HG03045 (cell line): ENCODE results near the gene MATN3.
"Not testable (repeated sequence)": the region's sequence is repeated elsewhere in the genome, so short reads cannot be mapped to it uniquely, and the experiment has no call there.

ENCODE experiments used
- ATAC-seq: cut with Tn5 transposase; IDR thresholded peaks from one replicate; pipeline ENCODE4 v1.9.1; 2021; ENCODE audit warnings: mild to moderate bottlenecking, moderate library complexity; ENCODE audit not compliant: unreplicated experiment

The MATN3 gene

DNA sequence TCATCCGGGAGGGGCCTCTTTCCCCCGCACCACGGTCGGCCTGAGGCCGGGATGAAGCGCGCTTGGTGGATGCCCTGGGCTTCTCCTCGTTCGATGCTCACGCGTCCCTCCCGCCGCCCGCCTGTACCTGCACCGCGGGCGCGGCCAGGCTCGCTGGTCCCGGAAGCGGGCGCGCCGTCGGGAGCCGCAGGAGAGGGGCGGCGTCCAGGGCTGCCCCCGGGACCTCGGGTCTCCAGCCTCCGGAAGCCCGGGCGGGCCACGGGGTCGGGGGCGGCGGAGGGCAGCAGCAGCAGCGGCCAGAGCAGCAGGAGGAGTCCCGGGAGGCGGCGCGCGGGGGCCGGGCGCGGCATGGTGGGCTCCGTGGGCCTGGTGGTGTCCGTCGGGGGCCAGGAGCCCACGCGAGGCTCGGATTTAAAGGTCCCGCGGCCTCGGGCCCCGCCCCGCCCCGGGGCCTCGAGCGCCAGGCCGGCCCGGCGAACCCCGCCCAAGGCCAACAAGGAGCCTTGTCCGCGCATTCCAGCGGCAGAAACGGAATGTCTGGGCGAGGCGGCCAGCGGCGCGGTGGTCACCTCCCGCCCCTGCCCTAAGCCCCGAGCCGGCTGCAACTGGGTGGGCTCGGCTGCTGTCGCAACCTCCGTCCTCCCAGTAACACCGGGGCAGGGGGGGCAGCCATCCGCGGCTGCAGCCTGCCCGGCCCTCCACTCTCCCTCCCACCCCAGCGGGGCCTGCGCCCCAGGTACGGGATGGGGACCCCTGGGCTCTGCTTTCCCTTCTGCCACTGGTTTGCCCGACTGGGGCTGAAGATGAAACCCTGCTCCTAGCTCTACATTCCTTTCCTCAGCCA lies at the start of gene MATN3:
Gene MATN3 (minus strand): TSS at position 387 of the 844 bp plus-strand sequence. CDS start 37 bp downstream, at position 350.
- no peak for ATAC-seq

DNA sequence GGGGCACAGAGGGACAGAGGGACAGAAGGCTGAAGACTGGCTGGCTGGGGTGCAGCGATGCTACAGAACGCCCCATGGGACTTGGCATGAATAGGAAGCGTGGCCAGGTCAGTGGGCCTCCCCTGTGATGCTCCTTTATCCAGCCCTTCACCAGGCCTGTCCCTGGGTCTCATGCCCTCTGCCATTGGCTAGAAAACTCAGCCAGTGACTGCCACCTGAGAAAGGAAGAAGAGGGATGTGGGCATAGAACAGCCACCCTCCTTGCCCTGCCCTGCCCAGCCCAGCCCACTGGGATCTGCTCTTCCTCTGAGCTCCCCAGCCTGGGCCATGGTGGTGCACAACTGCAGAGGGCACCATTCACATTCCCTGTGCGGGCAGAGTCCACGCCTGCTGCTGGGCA lies 49.5 kb upstream of the MATN3 start:
- ATAC-seq, result no peak

- no peak for ATAC-seq
Observed at GRCh38 chr2:20061476-20061875, 49.0 kb upstream of the MATN3 start.

DNA sequence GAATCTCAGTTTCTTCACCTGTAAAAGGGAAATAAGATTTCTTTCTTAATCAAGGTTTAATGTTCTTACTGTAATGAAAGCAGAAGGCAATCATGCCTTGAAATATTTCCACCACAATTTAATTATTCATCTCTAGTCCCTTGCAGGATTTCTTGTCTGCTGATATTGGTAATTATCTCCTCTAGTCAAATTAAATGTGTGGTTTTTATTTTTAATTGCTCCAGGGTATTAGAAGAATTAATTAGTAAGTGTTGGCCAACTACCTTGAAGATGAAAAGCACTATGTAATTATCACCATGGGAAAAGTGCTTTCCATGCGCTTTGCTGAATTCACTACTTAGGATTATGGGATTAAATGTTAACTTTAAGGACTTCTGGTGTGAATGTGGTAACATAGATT lies 47.6 kb upstream of the MATN3 start:
- ATAC-seq, result no peak

- no peak for ATAC-seq
Observed at GRCh38 chr2:20057268-20057667, 44.8 kb upstream of the MATN3 start.

- ATAC-seq, result no peak
Observed at GRCh38 chr2:20054931-20055330, 42.5 kb upstream of the MATN3 start.

- ATAC-seq, result no peak
Observed at GRCh38 chr2:20054119-20054518, 41.7 kb upstream of the MATN3 start.

DNA sequence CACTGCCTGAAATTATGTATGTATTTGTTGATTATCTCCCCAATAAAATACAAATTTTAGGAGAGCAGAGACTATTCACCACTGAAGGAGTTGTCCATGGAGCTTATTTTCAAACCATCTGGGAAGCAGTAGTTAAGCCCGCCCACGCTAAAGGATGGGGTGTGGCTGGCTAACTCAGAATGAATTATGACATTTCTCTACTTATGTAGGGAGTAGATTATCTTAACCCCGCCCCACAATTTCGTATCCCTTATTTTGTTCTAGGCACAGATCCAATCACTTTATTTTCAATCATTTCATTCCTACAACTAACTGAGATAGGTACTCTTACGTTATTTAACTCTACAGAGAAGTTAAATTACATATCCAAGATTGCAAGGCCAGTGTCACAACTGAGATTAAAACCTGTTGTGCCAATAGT lies 40.4 kb upstream of the MATN3 start:
- no peak for ATAC-seq

GRCh38 chr2:20052229-20052851 lies 39.9 kb upstream of the MATN3 start:
- no peak for ATAC-seq

- peak; percentile 97 for ATAC-seq
Observed at GRCh38 chr2:20051532-20052228, 39.2 kb upstream of the MATN3 start, which contains the start of gene LAPTM4A. Gene LAPTM4A (minus strand): TSS chr2:20051628. CDS start chr2:20051520, 108 bp downstream.

DNA sequence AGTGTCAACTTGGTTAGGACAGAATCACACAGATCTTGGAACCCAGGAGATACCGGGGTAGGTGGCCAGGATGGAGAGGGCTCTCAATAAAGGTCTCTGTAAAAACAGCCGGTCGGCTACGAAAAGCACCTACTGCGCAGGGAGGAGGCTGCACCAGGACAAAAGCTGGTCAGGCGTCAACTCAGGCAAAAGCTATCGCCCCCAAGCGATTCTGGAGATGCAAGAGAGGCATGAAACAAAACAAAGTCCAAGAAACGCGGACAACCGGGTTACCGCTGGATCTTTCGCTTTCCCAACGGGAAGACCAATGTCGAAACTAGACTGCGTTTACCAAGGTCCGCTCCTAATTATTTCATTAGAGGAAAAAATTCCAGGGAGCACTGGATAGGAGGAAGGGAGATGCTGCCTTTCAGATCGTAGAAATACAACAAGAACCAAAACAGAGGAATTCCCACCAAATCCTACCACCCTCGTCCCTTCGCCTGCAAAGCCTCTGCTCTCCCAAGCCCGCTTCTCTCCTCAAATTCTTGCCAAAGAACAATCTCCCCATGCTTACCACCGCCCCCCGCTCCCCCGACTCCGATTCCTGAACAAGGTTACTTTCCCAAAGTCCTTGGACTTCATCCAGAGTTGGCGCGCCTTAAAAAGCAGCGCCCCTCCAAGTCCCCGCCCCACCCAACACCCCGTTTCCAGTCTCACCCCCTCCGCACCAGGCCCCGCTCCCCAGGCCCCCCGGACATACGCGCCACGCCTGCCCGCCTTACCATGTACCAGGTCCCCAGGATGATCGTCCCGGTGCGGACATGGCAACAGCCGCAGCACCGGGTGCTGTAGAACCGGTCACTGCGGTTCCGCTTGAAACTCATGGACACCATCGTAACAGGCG lies 38.4 kb upstream of the MATN3 start:
- peak; percentile 26 for ATAC-seq

- no peak for ATAC-seq
Observed at GRCh38 chr2:20050104-20050645, 37.7 kb upstream of the MATN3 start.

DNA sequence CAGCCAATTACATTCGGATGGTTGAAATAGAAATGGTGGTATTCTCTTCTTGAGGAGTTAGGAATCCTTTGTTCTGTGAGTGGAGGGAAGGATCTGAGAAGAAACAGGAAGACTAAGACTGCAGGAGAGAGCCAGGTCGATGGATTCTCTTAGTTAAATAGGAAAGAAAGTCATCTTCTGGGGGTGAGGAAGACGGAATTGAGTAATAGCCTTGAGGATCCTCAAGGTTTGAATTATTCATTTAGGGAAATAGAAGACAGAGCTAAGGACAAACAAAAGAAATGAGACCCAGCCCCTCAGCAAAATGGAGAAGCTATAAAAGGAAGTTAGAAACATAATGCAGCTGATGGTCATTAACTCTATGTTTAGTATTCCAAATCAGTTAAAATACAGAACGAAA lies 37.2 kb upstream of the MATN3 start:
- no peak for ATAC-seq

DNA sequence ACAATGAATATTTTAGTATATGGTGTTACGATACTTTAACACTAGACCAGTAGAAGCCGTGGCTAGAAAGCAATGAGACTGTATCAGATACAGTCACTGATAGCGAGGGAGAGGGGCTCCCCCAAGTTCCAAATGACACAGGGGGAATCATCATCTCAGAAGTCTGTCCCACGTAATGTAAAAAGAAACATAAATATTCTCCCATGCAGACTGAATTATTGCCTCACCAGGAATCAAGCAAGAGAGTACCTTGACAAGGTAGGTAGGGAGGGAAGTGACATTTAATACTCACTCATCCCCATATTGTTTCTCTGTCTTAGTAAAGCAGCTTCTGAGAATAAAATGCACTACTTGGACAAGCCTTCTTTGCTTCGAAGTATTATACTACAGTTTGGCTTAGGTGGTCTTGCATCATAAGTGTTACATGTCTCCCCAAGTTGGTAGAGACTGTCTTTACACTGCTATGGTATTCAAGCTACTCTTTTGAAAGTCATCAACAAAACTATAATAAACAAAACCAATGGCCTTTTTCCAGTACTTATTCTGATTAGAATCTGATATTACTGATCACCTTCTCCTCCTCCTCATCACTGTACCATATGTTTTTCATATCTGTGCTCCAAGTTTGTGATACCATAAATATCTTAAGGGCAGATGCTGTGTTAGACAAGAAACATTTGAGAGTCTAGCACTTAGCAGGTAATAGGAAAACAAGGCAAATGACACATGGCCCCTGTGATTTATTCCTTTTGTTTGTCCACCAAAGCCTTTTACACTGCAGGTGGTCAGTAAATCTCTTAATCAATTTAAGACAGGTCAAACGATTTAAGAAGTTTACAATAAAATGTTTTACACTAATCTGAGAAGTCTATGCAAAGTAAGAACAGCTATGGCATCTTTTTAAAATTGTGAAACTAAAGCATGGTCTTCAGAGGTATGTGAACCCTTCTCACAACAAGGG lies 36.3 kb upstream of the MATN3 start:
- no peak for ATAC-seq

GRCh38 chr2:20045712-20046292 lies 33.3 kb upstream of the MATN3 start:
- ATAC-seq, result not testable (repeated sequence)

DNA sequence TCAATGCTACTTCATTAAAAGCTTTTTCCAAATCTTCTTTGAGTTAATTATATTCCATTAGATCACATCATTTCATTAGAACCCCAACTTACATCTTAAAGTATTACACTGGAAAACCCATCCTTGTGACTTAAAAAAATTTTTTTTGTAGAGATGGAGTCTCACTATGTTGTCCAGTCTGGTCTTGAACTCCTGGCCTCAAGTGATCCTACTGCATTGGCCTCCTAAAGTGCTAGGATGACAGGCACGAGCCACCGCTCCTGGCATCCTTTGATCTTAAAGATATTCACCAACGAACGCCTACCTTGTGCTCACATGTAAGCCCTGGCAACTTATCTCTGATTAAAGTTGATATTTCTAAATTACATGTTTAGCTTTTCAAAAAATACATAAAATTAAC lies 32.3 kb upstream of the MATN3 start:
- ATAC-seq, result no peak

- ATAC-seq, result no peak
Observed at GRCh38 chr2:20042531-20042930, 30.1 kb upstream of the MATN3 start.

DNA sequence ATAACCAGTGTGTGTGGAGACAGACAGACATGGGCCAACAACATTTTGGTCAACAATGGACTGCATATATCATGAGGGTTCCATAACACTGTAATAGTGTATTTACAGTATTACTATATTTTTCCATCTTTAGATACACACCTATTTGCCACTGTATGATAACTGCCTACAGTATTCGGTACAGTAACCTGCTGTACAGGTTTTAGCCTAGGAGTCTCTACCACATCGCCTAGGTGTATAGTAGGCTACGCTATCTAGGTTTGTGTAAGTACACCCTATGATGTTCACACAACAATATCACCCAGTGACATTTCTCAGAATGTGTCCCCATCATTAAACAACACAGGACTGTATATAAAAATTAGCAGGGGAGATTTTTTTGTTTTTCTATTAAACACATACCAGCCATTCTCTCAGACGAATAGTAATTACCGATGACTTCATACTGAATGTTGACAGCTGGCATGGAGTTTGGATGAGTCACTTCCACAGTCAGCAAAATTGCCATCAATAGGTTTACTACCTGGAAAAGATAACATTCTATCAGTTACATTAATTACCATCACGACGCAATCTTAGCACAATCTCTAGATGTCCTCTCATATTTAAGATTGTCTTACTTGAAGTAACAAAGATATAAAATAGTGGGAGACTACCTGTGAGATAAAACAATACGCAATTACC lies 28.2 kb upstream of the MATN3 start:
- no peak for ATAC-seq
